Body of pancreas (tissue), 4 donors: ENCODE data around the gene SPTB.

Experiments used
- POLR2A ChIP-seq, 3 donors: fragments of 450-650 bp; IDR thresholded peaks; one replicate each; pipeline ENCODE4 v1.6.1; 2016; ENCODE audit warnings: antibody characterized with exemption in 3 of 3, mild to moderate bottlenecking in 2 of 3
- TF ChIP-seq, protein P1 (sequence below), 7 experiments: fragments of 450-650 bp in 4 of 7; fragments of 200-600 bp in 3 of 7; sonication (generic) in 3 of 7; IDR thresholded peaks; one replicate each; pipeline ENCODE4 v1.5.1; 2016 to 2019; ENCODE audit warnings: antibody characterized with exemption in 7 of 7

DNA sequence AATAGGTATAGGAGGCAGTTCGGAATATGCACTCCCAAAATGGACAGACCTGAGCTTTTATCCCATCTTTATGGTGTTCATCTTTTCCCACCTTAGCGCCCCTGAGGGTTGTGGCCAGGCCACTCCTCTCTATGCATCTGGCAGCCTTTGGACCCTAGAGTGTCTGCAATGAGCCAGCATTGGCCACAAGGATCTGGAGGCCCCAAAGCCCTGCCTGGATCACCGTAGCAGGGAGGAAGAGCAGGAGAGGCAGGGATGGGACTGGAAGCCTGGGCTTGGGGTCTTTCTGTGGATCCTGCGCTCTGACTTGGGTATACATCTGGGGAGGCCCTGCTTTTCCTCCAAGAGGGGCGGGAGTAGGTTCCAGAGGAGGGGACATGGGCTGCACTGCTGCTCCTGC, 123.0 kb downstream of the SPTB start:
- TF ChIP-seq, protein P1, sequence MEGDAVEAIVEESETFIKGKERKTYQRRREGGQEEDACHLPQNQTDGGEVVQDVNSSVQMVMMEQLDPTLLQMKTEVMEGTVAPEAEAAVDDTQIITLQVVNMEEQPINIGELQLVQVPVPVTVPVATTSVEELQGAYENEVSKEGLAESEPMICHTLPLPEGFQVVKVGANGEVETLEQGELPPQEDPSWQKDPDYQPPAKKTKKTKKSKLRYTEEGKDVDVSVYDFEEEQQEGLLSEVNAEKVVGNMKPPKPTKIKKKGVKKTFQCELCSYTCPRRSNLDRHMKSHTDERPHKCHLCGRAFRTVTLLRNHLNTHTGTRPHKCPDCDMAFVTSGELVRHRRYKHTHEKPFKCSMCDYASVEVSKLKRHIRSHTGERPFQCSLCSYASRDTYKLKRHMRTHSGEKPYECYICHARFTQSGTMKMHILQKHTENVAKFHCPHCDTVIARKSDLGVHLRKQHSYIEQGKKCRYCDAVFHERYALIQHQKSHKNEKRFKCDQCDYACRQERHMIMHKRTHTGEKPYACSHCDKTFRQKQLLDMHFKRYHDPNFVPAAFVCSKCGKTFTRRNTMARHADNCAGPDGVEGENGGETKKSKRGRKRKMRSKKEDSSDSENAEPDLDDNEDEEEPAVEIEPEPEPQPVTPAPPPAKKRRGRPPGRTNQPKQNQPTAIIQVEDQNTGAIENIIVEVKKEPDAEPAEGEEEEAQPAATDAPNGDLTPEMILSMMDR (IDR thresholded peaks at IDR 0.05), result no peak
- no peak for TF ChIP-seq POLR2A (IDR thresholded peaks at IDR 0.05)
